PC-9 (cell line): Measurements from ENCODE around the gene MRPL58.

ENCODE experiments used
- EZH2 ChIP-seq: fragments of 200-600 bp; sonication (generic); IDR thresholded peaks from 2 replicates; pipeline ENCODE4 v1.8.0; 2017; ENCODE audit warnings: antibody characterized with exemption, low read depth
- TF ChIP-seq, protein P1 (sequence below): fragments of 200-600 bp; sonication (generic); conservative IDR thresholded peaks from 2 replicates; pipeline ENCODE4 v1.6.1; 2017; ENCODE audit warnings: mixed run types, antibody characterized with exemption, mild to moderate bottlenecking, moderate library complexity

GRCh38 chr17:74979408-74980146, 32.9 kb upstream of the MRPL58 start:
- TF ChIP-seq, protein P1, sequence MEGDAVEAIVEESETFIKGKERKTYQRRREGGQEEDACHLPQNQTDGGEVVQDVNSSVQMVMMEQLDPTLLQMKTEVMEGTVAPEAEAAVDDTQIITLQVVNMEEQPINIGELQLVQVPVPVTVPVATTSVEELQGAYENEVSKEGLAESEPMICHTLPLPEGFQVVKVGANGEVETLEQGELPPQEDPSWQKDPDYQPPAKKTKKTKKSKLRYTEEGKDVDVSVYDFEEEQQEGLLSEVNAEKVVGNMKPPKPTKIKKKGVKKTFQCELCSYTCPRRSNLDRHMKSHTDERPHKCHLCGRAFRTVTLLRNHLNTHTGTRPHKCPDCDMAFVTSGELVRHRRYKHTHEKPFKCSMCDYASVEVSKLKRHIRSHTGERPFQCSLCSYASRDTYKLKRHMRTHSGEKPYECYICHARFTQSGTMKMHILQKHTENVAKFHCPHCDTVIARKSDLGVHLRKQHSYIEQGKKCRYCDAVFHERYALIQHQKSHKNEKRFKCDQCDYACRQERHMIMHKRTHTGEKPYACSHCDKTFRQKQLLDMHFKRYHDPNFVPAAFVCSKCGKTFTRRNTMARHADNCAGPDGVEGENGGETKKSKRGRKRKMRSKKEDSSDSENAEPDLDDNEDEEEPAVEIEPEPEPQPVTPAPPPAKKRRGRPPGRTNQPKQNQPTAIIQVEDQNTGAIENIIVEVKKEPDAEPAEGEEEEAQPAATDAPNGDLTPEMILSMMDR = no peak
- TF ChIP-seq EZH2 = no peak
